MCF 10A (cell line): ENCODE measurements around the gene CYTH1. TPM values are rescaled to one million over a fixed set of nuclear protein-coding genes. Genes with fewer than 3 reads are reported as not detected.

ENCODE experiments used
- BruUV-seq: library from RNA; stranded (reverse); fragments of 400-500 nt; replicated peaks from 2 replicates; lab custom pipeline; 2021; lab: Mats Ljungman, UMichigan
- CTCF ChIA-PET: fragments of 300-600 bp; sonication (Branson Sonifier 250); formaldehyde crosslinking; extraction: SDS; loops from one replicate; lab custom pipeline; 2021; ENCODE audit warnings: antibody characterized with exemption, inconsistent platforms; lab: Yijun Ruan, JAX
- POLR2A ChIA-PET: fragments of 300-600, 350-650 bp; sonication (Branson Sonifier 250); formaldehyde crosslinking; extraction: SDS; loops from one replicate; lab custom pipeline; 2020; ENCODE audit warnings: antibody characterized with exemption, inconsistent platforms; lab: Yijun Ruan, JAX
- DNase-seq: peaks from one replicate; pipeline ENCODE4 v3.0.0-alpha.2; 2018; ENCODE audit not compliant: unreplicated experiment
- H3K27ac Mint-ChIP-seq: one replicate; pipeline ENCODE4 v1.8.0; 2022; ENCODE audit warnings: mild to moderate bottlenecking, low read depth, mixed read lengths; ENCODE audit not compliant: unreplicated experiment
- H3K27me3 Mint-ChIP-seq: one replicate; pipeline ENCODE4 v1.8.0; 2022; ENCODE audit warnings: mixed read lengths; ENCODE audit not compliant: insufficient read depth, unreplicated experiment
- H3K36me3 Mint-ChIP-seq: one replicate; pipeline ENCODE4 v1.8.0; 2022; ENCODE audit warnings: mild to moderate bottlenecking, moderate library complexity, mixed read lengths; ENCODE audit not compliant: insufficient read depth, unreplicated experiment
- H3K4me1 Mint-ChIP-seq: one replicate; pipeline ENCODE4 v1.8.0; 2022; ENCODE audit warnings: mixed read lengths; ENCODE audit not compliant: insufficient read depth, unreplicated experiment
- H3K4me3 Mint-ChIP-seq: one replicate; pipeline ENCODE4 v1.8.0; 2022; ENCODE audit warnings: mild to moderate bottlenecking, moderate library complexity, mixed read lengths; ENCODE audit not compliant: unreplicated experiment
- H3K9me3 Mint-ChIP-seq: one replicate; pipeline ENCODE4 v1.8.0; 2022; ENCODE audit warnings: mixed read lengths; ENCODE audit not compliant: unreplicated experiment
- CTCF ChIP-seq: fragments of 200-600 bp; IDR thresholded peaks from one replicate; pipeline ENCODE4 v1.8.0; 2022; ENCODE audit warnings: antibody characterized with exemption, mild to moderate bottlenecking; ENCODE audit not compliant: unreplicated experiment
- intact Hi-C: fragments of 100-400 bp; cut with micrococcal nuclease; formaldehyde crosslinking; loops from 2 replicates; pipeline ENCODE4 v1.14.1; 2022
- total RNA-seq: library from RNA; stranded (reverse); gene quantifications from 2 replicates; pipeline ENCODE4 v1.2.3, GENCODE V29; 2022

The CYTH1 gene
- total RNA-seq, 1 experiment from 2014 or later = 38.5 TPM

- intact Hi-C loops = no loop called here
These were observed 47.1 kb downstream of the CYTH1 start for GRCh38 chr17:78734793-78735641.

GRCh38 chr17:78732354-78732753 lies 49.7 kb downstream of the CYTH1 start:
- no peak overlapping the region for H3K4me3 Mint-ChIP-seq
- intact Hi-C loops = no loop called here
- no peaks in the 10 kb centered on the region for H3K27me3 Mint-ChIP-seq
- no TSS peak for BruUV-seq
- H3K4me1 Mint-ChIP-seq = peaks cover 42% of the 10 kb centered on the region
- no peaks in the 10 kb centered on the region for H3K9me3 Mint-ChIP-seq
- no peak overlapping the region for H3K27ac Mint-ChIP-seq
- DNase-seq = no peak
- ChIA-PET CTCF (interaction anchor here (1.5 kb wide), 1 partner anchor 23 kb away, joined by 10 read pairs; no protein-coding TSS in a partner anchor), POLR2A (no interaction called here)
- H3K36me3 Mint-ChIP-seq = no peaks in the 10 kb centered on the region
- no peak for TF ChIP-seq CTCF

More at GRCh38 chr17:78734793-78735641, 47.1 kb downstream of the CYTH1 start:
- Mint-ChIP-seq H3K4me3 (peak overlapping the region; percentile 84), H3K4me1 (peaks cover 37% of the 10 kb centered on the region), H3K27ac (peak overlapping the region; percentile 87), H3K27me3 (no peaks in the 10 kb centered on the region), H3K36me3 (no peaks in the 10 kb centered on the region), H3K9me3 (no peaks in the 10 kb centered on the region)
- no peak for TF ChIP-seq CTCF
- no TSS peak for BruUV-seq
- no peak for DNase-seq
- CTCF ChIA-PET = interaction anchor here (0.7 to 3.3 kb wide), 7 partner anchors 8 to 65 kb away, joined by 3 to 16 read pairs (median 4); no protein-coding TSS in a partner anchor
- POLR2A ChIA-PET = interaction anchor here (0.6 to 4.6 kb wide), 15 partner anchors 9 to 238 kb away, joined by 3 to 131 read pairs (median 11); no protein-coding TSS in a partner anchor

DNA sequence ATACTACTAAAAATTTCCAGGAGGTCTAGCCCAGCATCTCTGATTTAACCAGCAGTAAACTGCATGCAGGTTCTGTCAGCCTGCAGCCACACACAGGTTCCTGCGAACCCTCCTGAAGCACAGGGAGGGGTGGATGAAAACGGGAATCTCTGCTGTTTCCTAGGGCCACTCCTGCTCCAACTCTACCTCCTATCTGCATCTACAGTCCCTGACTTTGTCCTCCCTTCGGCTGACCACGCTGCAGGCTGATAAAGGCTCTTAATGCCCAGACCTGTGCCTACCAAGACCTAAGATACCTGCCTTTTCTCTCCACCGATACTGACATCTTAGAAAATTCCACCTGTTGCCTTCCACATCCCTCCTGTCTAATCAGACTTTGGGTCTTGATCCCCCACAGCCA lies 50.2 kb downstream of the CYTH1 start:
- peaks cover 39% of the 10 kb centered on the region for H3K4me1 Mint-ChIP-seq
- intact Hi-C loops = no loop called here
- H3K9me3 Mint-ChIP-seq = no peaks in the 10 kb centered on the region
- POLR2A ChIA-PET = no interaction called here
- no peak overlapping the region for H3K4me3 Mint-ChIP-seq
- CTCF ChIA-PET = interaction anchor here (0.6 kb wide), 1 partner anchor 17 kb away, joined by 3 read pairs; no protein-coding TSS in a partner anchor
- DNase-seq = no peak
- H3K36me3 Mint-ChIP-seq = no peaks in the 10 kb centered on the region
- TF ChIP-seq CTCF = no peak
- H3K27me3 Mint-ChIP-seq = no peaks in the 10 kb centered on the region
- no TSS peak for BruUV-seq
- H3K27ac Mint-ChIP-seq = no peak overlapping the region

DNA sequence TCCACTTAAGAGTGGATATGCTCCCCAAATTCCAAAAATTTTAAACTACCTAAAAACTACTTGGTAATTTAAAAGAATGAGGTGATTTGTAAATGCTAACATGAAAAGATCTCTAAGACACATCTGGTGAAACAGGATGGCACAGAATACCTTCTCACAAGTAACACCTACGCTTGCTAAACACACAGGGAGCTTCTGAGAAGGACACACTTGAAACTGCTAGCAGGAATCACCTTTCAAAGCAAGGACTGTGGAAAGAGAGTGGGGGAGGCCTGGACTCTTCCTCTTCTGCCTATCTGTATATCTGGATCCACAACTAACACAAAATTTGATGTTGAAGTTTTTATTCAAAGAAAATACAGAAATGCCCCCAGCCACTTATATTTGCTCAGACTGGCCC lies 52.4 kb downstream of the CYTH1 start:
- Mint-ChIP-seq H3K4me1 (peaks cover 26% of the 10 kb centered on the region), H3K27me3 (no peaks in the 10 kb centered on the region), H3K27ac (peak overlapping the region; percentile 28), H3K9me3 (no peaks in the 10 kb centered on the region), H3K36me3 (peaks cover 6% of the 10 kb centered on the region), H3K4me3 (no peak overlapping the region)
- intact Hi-C loops = no loop called here
- no peak for TF ChIP-seq CTCF
- CTCF ChIA-PET = no interaction called here
- POLR2A ChIA-PET = interaction anchor here (0.7 to 2.0 kb wide), 2 partner anchors 9 to 12 kb away, joined by 3 to 13 read pairs; no protein-coding TSS in a partner anchor
- DNase-seq = no peak
- no TSS peak for BruUV-seq
